ENCODE measurements around the gene PGPEP1.
A peak's percentile ranks its signal among the peaks of the same experiment; 100 is the strongest.
"Not testable (repeated sequence)": the region's sequence is repeated elsewhere in the genome, so short reads cannot be mapped to it uniquely, and the experiment has no call there.

PGPEP1 gene

DNA sequence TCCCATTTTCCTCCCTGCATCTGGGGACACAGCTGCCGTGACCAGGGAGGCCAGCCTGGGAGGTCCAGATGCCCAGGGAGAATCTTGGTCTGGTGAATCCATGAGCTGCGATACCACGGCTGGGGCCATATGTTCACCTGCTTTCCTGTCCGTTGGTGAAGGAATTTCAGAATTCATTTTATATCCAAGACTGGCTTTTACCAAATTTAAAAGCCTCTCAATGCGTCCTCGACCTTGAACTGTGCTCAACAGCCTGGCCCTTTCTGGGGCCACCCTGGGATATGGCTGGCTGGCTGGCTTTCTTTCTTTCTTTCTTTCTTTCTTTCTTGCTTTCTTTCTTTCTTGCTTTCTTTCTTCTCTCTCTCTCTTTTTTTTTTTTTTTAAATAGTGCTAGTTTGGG is 23.4 kb downstream of the PGPEP1 start:
- DNase-seq (ENCODE audit: low read depth in 2 of 3, low spot score in 1 of 3): no peak

DNA sequence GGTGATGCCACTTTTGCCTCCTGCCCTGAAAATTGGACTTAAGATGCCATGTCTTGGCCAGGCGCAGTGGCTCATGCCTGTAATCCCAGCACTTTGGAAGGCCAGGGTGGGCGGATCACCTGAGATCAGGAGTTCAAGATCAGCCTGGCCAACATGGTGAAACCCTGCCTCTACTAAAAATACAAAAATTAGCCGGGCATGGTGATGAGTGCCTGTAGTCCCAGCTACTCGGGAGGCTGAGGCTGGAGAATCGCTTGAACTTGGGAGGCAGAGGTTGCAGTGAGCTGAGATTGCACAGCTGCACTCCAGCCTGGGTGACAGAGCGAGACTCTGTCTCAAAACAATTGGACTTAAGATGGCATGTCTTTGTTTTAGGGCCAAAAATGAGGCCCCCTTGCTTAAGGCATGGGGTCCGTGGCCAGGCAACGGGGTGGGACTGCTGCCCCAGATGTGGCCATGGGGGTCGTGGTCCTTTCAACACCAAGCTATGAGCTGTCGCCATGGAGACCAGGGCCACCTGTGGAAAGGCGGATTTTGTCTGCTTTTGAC is 24.0 kb downstream of the PGPEP1 start:
- DNase-seq (ENCODE audit: low read depth in 2 of 3, low spot score in 1 of 3): not testable (repeated sequence)

DNA sequence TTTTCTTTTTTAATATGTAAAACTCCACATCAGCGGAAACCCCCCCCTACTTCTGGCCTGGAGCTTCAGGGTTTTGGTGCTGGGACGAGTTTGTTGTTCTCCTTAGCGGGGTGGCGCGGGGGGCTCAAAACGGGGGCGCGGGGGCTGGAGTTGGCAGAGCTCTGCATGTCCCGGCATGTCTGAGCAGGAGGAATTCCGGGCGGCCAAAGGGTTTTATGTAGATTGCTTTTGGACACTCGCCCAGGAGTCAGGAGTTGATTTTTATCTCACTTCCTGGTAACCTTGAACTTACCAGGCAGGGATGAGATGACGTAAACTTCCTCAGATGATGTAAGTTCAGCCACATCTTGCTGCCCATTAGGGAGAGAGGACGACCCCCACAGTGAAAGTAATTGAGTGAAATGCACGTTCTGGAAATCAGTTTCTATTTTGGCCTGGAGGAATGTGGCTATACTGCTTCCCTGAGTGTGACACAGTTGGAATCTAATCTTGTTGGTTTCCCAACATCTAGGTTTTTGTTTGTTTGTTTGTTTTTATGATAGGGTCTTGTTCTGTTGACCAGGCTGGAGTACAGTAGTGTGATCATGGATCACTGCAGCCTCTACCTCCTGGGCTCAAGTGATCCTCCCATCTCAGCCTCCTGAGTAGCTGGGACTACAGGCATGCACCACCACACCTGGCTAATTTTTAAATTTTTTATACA is 24.6 kb downstream of the PGPEP1 start:
- no peak for DNase-seq (ENCODE audit: low read depth in 2 of 3, low spot score in 1 of 3)

- DNase-seq (ENCODE audit: low read depth in 2 of 3, low spot score in 1 of 3): no peak
Observed at GRCh38 chr19:18366021-18366435, 25.6 kb downstream of the PGPEP1 start.

GRCh38 chr19:18368504-18369222 is 28.3 kb downstream of the PGPEP1 start:
- DNase-seq (ENCODE audit: low read depth in 2 of 3, low spot score in 1 of 3): no peak

DNA sequence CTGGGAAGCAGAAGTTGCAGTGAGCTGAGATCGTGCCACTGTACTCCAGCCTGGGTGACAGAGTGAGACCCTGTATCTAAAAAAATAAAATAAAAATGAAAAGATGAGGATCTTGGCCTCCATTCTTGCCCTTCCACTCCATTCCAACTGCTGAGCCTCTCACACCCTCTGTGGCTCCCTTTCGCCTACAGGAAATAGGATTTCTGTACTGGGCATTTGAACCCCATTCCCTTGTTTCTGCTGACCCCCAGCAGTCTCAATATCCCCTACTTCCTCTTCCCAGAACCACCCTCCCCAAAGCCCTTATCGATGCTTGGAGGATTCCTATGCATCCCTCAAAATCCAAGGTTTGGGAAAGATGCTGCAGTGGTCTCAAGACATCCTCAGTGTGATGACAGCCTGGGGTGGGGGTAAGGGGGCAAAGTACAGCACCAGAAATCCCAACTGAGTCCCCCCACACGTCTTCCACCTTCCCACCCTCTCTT is 33.1 kb downstream of the PGPEP1 start:
- DNase-seq (ENCODE audit: low read depth in 2 of 3, low spot score in 1 of 3): no peak

- DNase-seq (ENCODE audit: low read depth in 2 of 3, low spot score in 1 of 3): peak in 2 of 3 donors; percentile 30 to 33
Observed at GRCh38 chr19:18373892-18374629, 33.7 kb downstream of the PGPEP1 start.

DNA sequence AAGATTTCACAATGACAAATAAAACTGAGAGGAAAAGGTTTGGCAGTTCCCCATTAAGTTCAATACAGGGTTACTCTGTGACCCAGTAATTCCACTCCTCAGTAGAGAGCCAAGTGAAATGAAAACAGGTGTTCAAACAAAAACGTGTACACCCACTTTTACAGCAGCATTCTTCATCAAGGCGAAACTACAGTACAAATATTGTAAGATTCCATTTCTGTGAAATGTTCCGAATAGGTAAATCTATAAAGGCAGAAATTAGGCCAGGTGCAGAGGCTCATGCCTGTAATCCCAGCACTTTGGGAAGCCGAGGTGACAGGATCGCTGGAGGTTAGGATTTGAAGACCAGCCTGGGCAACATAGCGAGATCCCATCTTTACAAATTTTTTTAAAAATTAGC is 36.6 kb downstream of the PGPEP1 start:
- no peak for DNase-seq (ENCODE audit: low read depth in 2 of 3, low spot score in 1 of 3)

DNA sequence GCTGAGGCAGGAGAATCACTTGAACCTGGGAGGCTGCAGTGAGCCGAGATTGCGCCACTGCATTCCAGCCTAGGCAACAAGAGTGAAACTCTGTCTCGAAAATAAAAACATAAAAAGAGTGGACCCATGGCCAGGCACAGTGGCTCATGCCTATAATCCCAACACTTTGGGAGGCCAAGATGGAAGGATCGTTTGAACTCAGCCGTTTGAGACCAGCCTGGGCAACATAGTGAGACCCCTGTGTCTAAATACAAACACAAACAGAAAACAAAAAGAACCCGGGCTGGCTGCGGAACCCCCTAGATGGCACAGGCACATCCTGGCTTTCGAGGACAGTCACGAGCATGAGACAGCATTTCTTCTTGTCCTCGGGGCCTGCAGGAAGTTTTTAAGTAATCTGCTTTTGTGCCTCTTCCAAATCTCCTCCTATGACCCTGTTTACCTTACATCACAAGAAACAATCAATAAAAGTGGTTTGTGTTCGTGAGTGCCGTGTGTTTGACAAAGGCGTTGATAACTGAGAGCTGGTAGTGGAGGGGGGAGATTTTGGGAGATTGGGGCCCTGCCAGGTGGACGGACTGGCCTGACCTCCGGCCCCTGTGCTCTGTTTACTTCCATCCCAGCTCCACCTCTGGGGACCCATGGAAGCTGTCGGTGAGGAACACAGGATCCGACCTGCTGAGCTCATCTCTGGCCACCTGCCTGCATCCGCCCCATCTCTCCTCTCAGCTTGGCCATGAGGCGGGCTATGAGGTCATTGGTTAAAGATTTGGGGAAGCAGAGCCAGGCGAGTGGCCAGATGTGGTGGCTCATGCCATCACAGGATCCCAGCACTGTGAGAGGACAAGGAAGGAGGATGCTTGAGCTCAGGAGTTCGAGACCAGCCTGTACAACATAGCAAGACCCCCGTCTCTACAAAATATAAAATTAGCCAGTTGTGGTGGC is 39.7 kb downstream of the PGPEP1 start:
- no peak for DNase-seq (ENCODE audit: low read depth in 2 of 3, low spot score in 1 of 3)

- no peak for DNase-seq (ENCODE audit: low read depth in 2 of 3, low spot score in 1 of 3)
Observed at GRCh38 chr19:18380843-18381242, 40.4 kb downstream of the PGPEP1 start.

DNA sequence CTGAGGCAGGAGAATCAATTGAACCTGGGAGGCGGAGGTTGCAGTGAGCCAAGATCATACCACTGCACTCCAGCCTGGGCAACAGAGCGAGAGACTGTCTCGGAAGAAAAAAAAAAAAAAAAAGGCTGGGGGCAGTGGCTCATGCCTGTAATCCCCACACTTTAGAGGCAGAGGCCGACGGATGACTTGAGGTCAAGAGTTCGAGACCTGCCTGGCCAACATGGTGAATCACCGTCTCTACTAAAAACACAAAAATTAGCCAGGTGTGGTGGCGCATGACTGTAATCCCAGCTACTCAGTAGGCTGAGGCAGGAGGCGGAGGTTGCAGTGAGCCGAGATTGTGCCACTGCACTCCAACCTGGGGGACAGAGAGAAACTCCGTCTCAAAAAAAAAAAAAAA is 43.2 kb downstream of the PGPEP1 start:
- DNase-seq (ENCODE audit: low read depth in 2 of 3, low spot score in 1 of 3): not testable (repeated sequence)

DNA sequence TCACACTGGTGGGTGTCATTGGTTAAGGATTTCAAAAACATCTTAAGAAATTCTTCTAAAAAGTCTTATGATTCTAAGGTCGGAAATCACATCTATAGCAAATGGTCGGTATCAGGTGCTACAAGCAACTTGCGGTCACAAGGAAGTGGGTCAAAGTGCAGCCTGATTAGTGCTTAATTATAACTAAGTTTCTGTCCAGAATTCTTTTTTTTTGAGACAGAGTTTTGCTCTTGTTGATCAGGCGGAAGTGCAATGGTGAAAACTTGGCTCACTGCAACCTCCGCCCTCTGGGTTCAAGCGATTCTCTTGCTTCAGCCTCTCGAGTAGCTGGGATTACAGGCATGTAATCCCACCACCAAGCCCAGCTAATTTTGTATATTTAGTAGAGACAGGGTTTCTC is 44.4 kb downstream of the PGPEP1 start:
- DNase-seq (ENCODE audit: low read depth in 2 of 3, low spot score in 1 of 3): no peak

DNA sequence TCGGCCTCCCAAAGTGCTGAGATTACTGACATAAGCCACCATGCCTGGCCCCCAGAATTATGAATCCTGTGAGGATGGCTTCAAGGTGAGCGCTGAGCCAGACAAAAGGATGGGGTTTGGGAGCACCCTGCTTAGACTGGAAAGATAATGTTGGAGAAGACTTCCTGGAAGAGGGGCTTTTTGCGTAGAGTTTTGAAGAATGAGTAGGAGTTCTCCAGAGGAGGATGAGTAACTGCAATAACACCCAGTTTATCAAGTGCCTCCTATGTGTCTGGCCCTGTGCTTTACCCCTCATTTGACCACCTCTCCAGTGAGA is 44.9 kb downstream of the PGPEP1 start:
- no peak for DNase-seq (ENCODE audit: low read depth in 2 of 3, low spot score in 1 of 3)

DNA sequence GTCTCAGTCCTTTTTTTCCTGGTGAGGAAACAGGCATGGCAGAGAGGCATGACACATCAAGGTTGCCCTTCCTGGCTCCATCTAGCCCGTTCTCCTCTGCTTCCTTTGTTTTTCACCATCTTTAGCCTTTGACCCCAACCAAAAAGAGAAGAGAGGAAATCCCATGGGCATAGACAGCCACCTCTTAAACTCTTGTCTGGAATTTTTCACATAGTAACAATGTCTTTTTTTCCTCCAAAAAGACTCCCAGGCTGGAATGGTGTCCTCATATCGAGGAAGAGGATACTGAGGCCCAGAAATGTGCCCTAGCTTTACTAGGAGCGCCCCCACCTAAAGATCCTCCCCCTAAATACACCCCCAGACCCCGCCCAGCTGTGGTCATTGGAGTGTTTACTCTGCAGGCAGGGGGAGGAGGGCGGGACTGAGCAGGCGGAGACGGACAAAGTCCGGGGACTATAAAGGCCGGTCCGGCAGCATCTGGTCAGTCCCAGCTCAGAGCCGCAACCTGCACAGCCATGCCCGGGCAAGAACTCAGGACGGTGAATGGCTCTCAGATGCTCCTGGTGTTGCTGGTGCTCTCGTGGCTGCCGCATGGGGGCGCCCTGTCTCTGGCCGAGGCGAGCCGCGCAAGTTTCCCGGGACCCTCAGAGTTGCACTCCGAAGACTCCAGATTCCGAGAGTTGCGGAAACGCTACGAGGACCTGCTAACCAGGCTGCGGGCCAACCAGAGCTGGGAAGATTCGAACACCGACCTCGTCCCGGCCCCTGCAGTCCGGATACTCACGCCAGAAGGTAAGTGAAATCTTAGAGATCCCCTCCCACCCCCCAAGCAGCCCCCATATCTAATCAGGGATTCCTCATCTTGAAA is 45.5 kb downstream of the PGPEP1 start, which contains the start of gene GDF15:
Gene GDF15, plus strand, starts transcription at position 484 of the 868 bp plus-strand sequence. Its CDS starts 32 bp downstream, at position 516.
- DNase-seq (ENCODE audit: low read depth in 2 of 3, low spot score in 1 of 3): peak in 1 of 3 donors; percentile 25

- DNase-seq (ENCODE audit: low read depth in 2 of 3, low spot score in 1 of 3): no peak
Observed at GRCh38 chr19:18386543-18387271, 46.3 kb downstream of the PGPEP1 start.

GRCh38 chr19:18388100-18388959 is 47.9 kb downstream of the PGPEP1 start:
- peak; percentile 53 to 83 (median 73) for DNase-seq (ENCODE audit: low read depth in 2 of 3, low spot score in 1 of 3)

DNA sequence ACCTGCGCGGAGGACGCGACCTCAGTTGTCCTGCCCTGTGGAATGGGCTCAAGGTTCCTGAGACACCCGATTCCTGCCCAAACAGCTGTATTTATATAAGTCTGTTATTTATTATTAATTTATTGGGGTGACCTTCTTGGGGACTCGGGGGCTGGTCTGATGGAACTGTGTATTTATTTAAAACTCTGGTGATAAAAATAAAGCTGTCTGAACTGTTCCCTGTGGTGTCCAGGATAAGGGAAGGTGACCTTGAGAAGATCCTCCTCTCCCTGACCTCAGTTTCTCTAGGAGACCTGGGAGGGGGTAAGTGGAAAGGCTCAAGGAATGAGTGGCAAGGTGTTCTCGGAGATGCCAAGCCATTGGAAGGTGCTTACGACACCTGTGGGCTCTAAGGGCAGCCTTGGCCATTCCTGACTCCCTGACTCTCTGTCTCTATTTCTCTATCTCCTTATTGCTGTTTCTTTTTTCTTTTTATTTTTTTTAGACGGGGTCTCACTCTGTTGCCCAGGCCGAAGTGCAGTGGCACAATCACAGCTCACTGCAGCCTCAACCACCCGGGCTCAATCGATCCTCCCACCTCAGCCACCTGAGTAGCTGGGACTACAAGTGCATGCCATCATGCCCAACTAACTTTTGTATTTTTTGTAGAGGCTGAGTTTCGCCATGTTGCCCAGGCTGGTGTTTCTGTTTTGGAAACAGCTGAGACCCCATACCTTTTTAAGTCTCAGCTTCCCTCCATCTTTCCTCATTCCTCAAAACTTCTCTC is 48.7 kb downstream of the PGPEP1 start:
- DNase-seq (ENCODE audit: low read depth in 2 of 3, low spot score in 1 of 3): no peak

All from stimulated activated CD4-positive, alpha-beta T cell treated with anti-CD3 and anti-CD28 coated beads, Interleukin-12 subunit alpha, Interleukin-12 subunit beta, amount 100 ng/mL, for 48 hours (primary cell).